Measurements from ENCODE around the gene KCNQ1.

The KCNQ1 gene

GRCh38 chr11:2728663-2729332, 284.0 kb downstream of the KCNQ1 start:
- TF ChIP-seq PAX5 (IDR thresholded peaks at IDR 0.05; ENCODE audit: insufficient read depth, low read length, severe bottlenecking) = no peak
- TF ChIP-seq POU2F2 (IDR thresholded peaks at IDR 0.05; ENCODE audit: low read depth, low read length) = no peak
- TF ChIP-seq POLR2AphosphoS5 (IDR thresholded peaks at IDR 0.05; ENCODE audit: low read depth, low read length) = no peak
- no peak for TF ChIP-seq POLR2A (IDR thresholded peaks at IDR 0.05; ENCODE audit: low read depth, low read length)
- no peak for TF ChIP-seq SPI1 (IDR thresholded peaks at IDR 0.05; ENCODE audit: low read depth, low read length)
- DNase-seq (ENCODE audit: insufficient read length, low spot score) = no peak
- no peak for FAIRE-seq

- FAIRE-seq = no peak
Measured at GRCh38 chr11:2729841-2730240, 285.0 kb downstream of the KCNQ1 start.

GRCh38 chr11:2730272-2731129, 285.7 kb downstream of the KCNQ1 start:
- TF ChIP-seq POLR2AphosphoS5 (IDR thresholded peaks at IDR 0.05; ENCODE audit: low read depth, low read length) (no peak), PAX5 (IDR thresholded peaks at IDR 0.05; ENCODE audit: insufficient read depth, low read length, severe bottlenecking) (no peak), POU2F2 (IDR thresholded peaks at IDR 0.05; ENCODE audit: low read depth, low read length) (no peak), TAF1 (IDR thresholded peaks at IDR 0.05; ENCODE audit: low read depth, low read length) (no peak), SPI1 (IDR thresholded peaks at IDR 0.05; ENCODE audit: low read depth, low read length) (no peak), POLR2A (IDR thresholded peaks at IDR 0.05; ENCODE audit: low read depth, low read length) (no peak)
- no peak for FAIRE-seq

More at GRCh38 chr11:2729841-2730240, 285.0 kb downstream of the KCNQ1 start:
- DNase-seq (ENCODE audit: insufficient read length, low spot score) = no peak
- TF ChIP-seq POU2F2 (IDR thresholded peaks at IDR 0.05; ENCODE audit: low read depth, low read length) (no peak), TAF1 (IDR thresholded peaks at IDR 0.05; ENCODE audit: low read depth, low read length) (no peak), POLR2A (IDR thresholded peaks at IDR 0.05; ENCODE audit: low read depth, low read length) (no peak)

GRCh38 chr11:2731130-2732125, 286.6 kb downstream of the KCNQ1 start:
- no peak for TF ChIP-seq POLR2AphosphoS5 (IDR thresholded peaks at IDR 0.05; ENCODE audit: low read depth, low read length)
- FAIRE-seq (no peak), DNase-seq (ENCODE audit: insufficient read length, low spot score) (no peak)

More at GRCh38 chr11:2730272-2731129, 285.7 kb downstream of the KCNQ1 start:
- no peak for DNase-seq (ENCODE audit: insufficient read length, low spot score)

- DNase-seq (ENCODE audit: insufficient read length, low spot score) (no peak), FAIRE-seq (no peak)
- TF ChIP-seq SPI1 (IDR thresholded peaks at IDR 0.05; ENCODE audit: low read depth, low read length) = no peak
- TF ChIP-seq POLR2A (IDR thresholded peaks at IDR 0.05; ENCODE audit: low read depth, low read length) = no peak
- no peak for TF ChIP-seq POU2F2 (IDR thresholded peaks at IDR 0.05; ENCODE audit: low read depth, low read length)
- TF ChIP-seq PAX5 (IDR thresholded peaks at IDR 0.05; ENCODE audit: insufficient read depth, low read length, severe bottlenecking) = no peak
- TF ChIP-seq POLR2AphosphoS5 (IDR thresholded peaks at IDR 0.05; ENCODE audit: low read depth, low read length) = no peak
- TF ChIP-seq TAF1 (IDR thresholded peaks at IDR 0.05; ENCODE audit: low read depth, low read length) = no peak
Measured at GRCh38 chr11:2732261-2732939, 287.6 kb downstream of the KCNQ1 start.

GRCh38 chr11:2732940-2733628, 288.3 kb downstream of the KCNQ1 start:
- FAIRE-seq = no peak
- TF ChIP-seq POU2F2 (IDR thresholded peaks at IDR 0.05; ENCODE audit: low read depth, low read length) (no peak), PAX5 (IDR thresholded peaks at IDR 0.05; ENCODE audit: insufficient read depth, low read length, severe bottlenecking) (no peak), TAF1 (IDR thresholded peaks at IDR 0.05; ENCODE audit: low read depth, low read length) (no peak), SPI1 (IDR thresholded peaks at IDR 0.05; ENCODE audit: low read depth, low read length) (no peak), POLR2A (IDR thresholded peaks at IDR 0.05; ENCODE audit: low read depth, low read length) (no peak), POLR2AphosphoS5 (IDR thresholded peaks at IDR 0.05; ENCODE audit: low read depth, low read length) (no peak)
- DNase-seq (ENCODE audit: insufficient read length, low spot score) = no peak

- DNase-seq (ENCODE audit: insufficient read length, low spot score) = no peak
- TF ChIP-seq POLR2AphosphoS5 (IDR thresholded peaks at IDR 0.05; ENCODE audit: low read depth, low read length) = no peak
- no peak for TF ChIP-seq POLR2A (IDR thresholded peaks at IDR 0.05; ENCODE audit: low read depth, low read length)
- no peak for TF ChIP-seq TAF1 (IDR thresholded peaks at IDR 0.05; ENCODE audit: low read depth, low read length)
- no peak for TF ChIP-seq SPI1 (IDR thresholded peaks at IDR 0.05; ENCODE audit: low read depth, low read length)
- no peak for TF ChIP-seq PAX5 (IDR thresholded peaks at IDR 0.05; ENCODE audit: insufficient read depth, low read length, severe bottlenecking)
- no peak for TF ChIP-seq POU2F2 (IDR thresholded peaks at IDR 0.05; ENCODE audit: low read depth, low read length)
- FAIRE-seq = no peak
Measured at GRCh38 chr11:2734181-2735052, 289.6 kb downstream of the KCNQ1 start.

Measured in GM12891 (cell line).